PC-3 (cell line): Measurements from ENCODE around the gene OR5K2.

Source experiments
- EZH2 ChIP-seq: fragments of 300-600 bp; sonication (generic); IDR thresholded peaks from one replicate; pipeline ENCODE4 v1.6.1; 2017; ENCODE audit warnings: antibody characterized with exemption, mild to moderate bottlenecking, low read length; ENCODE audit not compliant: unreplicated experiment
- TF ChIP-seq, protein P1 (sequence below): fragments of 300-600 bp; sonication (generic); conservative IDR thresholded peaks from 2 replicates; pipeline ENCODE4 v1.5.1; 2017; ENCODE audit warnings: antibody characterized with exemption, low read depth, mild to moderate bottlenecking, low read length

DNA sequence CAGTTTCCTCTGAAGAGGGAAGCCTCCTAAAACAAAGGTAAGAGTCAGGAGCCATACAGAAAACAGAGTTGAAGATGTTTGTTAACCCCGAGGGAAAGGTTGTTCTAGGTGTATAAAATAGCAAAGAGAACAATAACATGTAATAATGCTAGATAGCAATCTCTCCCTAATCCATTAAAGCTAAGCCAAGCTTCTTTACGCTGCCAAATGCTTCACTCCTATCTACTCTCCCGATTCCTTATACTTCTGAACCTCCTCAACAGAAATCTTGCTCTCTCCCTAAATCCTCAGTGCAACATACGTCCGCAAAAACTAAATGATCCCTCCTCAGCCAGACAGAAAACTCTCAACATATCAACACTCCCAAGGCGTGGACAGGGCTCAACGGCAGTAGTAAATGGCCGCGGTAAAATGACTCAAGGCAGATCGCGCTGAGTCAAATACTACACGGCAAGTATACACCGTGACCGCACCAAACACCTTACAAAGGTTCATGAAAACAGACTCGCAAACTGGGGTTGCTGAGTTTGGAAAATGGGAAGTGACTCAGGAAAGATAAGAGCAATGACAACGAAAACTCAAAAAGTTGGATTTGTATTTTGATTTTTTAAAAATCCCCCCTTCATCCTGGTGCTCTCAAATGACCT is 24.5 kb downstream of the OR5K2 start:
- TF ChIP-seq, protein P1, sequence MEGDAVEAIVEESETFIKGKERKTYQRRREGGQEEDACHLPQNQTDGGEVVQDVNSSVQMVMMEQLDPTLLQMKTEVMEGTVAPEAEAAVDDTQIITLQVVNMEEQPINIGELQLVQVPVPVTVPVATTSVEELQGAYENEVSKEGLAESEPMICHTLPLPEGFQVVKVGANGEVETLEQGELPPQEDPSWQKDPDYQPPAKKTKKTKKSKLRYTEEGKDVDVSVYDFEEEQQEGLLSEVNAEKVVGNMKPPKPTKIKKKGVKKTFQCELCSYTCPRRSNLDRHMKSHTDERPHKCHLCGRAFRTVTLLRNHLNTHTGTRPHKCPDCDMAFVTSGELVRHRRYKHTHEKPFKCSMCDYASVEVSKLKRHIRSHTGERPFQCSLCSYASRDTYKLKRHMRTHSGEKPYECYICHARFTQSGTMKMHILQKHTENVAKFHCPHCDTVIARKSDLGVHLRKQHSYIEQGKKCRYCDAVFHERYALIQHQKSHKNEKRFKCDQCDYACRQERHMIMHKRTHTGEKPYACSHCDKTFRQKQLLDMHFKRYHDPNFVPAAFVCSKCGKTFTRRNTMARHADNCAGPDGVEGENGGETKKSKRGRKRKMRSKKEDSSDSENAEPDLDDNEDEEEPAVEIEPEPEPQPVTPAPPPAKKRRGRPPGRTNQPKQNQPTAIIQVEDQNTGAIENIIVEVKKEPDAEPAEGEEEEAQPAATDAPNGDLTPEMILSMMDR = no peak
- TF ChIP-seq EZH2 = no peak
